ENCODE data around the gene DLX3. TPM values are rescaled to one million over a fixed set of nuclear protein-coding genes. Genes with fewer than 3 reads are reported as not detected.

DLX3 gene
- total and polyA plus RNA-seq, 4 donors = 0.10 to 0.44 (median 0.39) TPM; not detected in 1

Small RNAs within 50 kb of the gene (small RNA-seq; reads per million reads assigned to genes)
- not detected for gene RNU6-1313P (ENCODE audit: low replicate concordance)

Other genes starting within 250 kb of the DLX3 start
- 1 to 10 TPM; 3.0 to 9.5 TPM for gene FAM117A, start 231.1 kb downstream of the DLX3 start, total RNA-seq
- gene FAM117A, start 231.1 kb downstream of the DLX3 start, polyA plus RNA-seq (ENCODE audit: insufficient read length in 2 of 2) = 1 to 10 TPM; 5.8 to 6.8 TPM
- gene KAT7, start 206.5 kb downstream of the DLX3 start, total RNA-seq = 10 to 100 TPM; 54.9 to 58.6 TPM
- gene KAT7, start 206.5 kb downstream of the DLX3 start, polyA plus RNA-seq (ENCODE audit: insufficient read length in 2 of 2) = 10 to 100 TPM; 53.0 to 53.4 TPM
- gene TAC4, start 147.2 kb downstream of the DLX3 start, total RNA-seq = not detected
- under 1 TPM in 1 of 2 donors, not detected in 1; 0.35 TPM for gene TAC4, start 147.2 kb downstream of the DLX3 start, polyA plus RNA-seq (ENCODE audit: insufficient read length in 2 of 2)
- gene DLX4, start 26.0 kb downstream of the DLX3 start, total RNA-seq = not detected
- gene DLX4, start 26.0 kb downstream of the DLX3 start, polyA plus RNA-seq (ENCODE audit: insufficient read length in 2 of 2) = under 1 TPM in 1 of 2 donors, not detected in 1; 0.42 TPM
- gene ITGA3, start 60.9 kb upstream of the DLX3 start, total RNA-seq = 10 to 100 TPM; 23.4 to 28.3 TPM
- 10 to 100 TPM; 23.5 to 34.4 TPM for gene ITGA3, start 60.9 kb upstream of the DLX3 start, polyA plus RNA-seq (ENCODE audit: insufficient read length in 2 of 2)
- gene PDK2, start 100.1 kb upstream of the DLX3 start, total RNA-seq = 10 to 100 TPM; 14.7 to 32.6 TPM
- gene PDK2, start 100.1 kb upstream of the DLX3 start, polyA plus RNA-seq (ENCODE audit: insufficient read length in 2 of 2) = 10 to 100 TPM; 52.8 to 56.1 TPM
- gene SAMD14, start 134.9 kb upstream of the DLX3 start, total RNA-seq = 10 to 100 TPM; 13.2 to 14.6 TPM
- 10 to 100 TPM; 79.3 to 91.6 TPM for gene SAMD14, start 134.9 kb upstream of the DLX3 start, polyA plus RNA-seq (ENCODE audit: insufficient read length in 2 of 2)
- 10 to 100 TPM; 23.7 to 40.8 TPM for gene PPP1R9B, start 155.5 kb upstream of the DLX3 start, total RNA-seq
- 100 to 1,000 TPM; 102 TPM for gene PPP1R9B, start 155.5 kb upstream of the DLX3 start, polyA plus RNA-seq (ENCODE audit: insufficient read length in 2 of 2)
- under 1 TPM; 0.72 to 0.99 TPM for gene SGCA, start 170.8 kb upstream of the DLX3 start, total RNA-seq
- 1 to 10 TPM; 1.4 to 3.0 TPM for gene SGCA, start 170.8 kb upstream of the DLX3 start, polyA plus RNA-seq (ENCODE audit: insufficient read length in 2 of 2)
- 1,000 to 10,000 TPM; 1,525 to 2,315 TPM for gene COL1A1, start 206.4 kb upstream of the DLX3 start, total RNA-seq
- gene COL1A1, start 206.4 kb upstream of the DLX3 start, polyA plus RNA-seq (ENCODE audit: insufficient read length in 2 of 2) = 1,000 to 10,000 TPM in 1 of 2 donors, 100 to 1,000 TPM in 1; 586 to 1,058 TPM

All from spinal cord (tissue), 4 donors.